Amniotic epithelial cell (primary cell): ENCODE data around the gene PEX7.
"Not testable (repeated sequence)": the region's sequence is repeated elsewhere in the genome, so short reads cannot be mapped to it uniquely, and the experiment has no call there.

Source experiments
- DNase-seq: peaks from one replicate; pipeline ENCODE4 v3.0.0-alpha.2; 2010; ENCODE audit warnings: low read depth

Gene PEX7

DNA sequence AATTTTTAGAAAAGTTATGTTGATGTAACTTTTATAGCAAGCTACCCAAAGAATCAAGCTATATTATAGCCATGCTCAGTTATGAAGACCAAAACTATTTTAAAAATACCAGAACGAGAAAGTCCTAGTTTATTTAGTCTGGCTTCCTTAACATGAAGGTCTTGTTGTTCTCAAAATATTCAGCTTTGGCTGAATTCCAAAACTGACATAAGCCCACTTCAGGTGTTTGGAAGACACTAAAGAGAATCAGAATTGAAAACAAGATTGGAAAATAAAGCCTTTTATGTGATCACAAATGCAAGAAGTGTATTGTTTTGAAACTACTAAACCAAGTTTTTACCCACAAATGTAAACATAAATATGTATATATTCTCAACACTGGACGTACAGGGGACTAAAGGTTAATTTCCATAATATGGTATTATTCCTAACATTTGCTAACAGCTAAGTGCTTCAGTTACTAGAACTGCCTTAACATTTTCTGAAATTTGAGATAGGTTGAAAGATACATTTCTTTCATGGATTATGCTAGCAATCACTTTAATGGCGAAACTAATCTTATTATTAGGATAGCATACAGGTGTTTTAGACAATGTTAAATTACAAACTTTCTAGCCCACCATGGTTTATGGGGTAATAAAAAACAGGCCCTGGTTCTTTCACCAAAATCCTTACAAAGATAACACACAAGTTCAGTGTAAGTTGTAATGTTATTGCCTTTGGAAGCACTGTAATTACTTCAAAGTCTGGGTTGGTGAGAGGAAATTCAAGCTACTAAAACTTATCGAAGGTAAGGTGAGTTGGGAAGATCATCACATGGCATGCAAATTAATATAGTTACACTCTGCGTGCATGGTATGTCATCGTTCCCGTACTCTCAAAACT is 31.7 kb upstream of the PEX7 start:
- DNase-seq: peak; percentile 49

DNA sequence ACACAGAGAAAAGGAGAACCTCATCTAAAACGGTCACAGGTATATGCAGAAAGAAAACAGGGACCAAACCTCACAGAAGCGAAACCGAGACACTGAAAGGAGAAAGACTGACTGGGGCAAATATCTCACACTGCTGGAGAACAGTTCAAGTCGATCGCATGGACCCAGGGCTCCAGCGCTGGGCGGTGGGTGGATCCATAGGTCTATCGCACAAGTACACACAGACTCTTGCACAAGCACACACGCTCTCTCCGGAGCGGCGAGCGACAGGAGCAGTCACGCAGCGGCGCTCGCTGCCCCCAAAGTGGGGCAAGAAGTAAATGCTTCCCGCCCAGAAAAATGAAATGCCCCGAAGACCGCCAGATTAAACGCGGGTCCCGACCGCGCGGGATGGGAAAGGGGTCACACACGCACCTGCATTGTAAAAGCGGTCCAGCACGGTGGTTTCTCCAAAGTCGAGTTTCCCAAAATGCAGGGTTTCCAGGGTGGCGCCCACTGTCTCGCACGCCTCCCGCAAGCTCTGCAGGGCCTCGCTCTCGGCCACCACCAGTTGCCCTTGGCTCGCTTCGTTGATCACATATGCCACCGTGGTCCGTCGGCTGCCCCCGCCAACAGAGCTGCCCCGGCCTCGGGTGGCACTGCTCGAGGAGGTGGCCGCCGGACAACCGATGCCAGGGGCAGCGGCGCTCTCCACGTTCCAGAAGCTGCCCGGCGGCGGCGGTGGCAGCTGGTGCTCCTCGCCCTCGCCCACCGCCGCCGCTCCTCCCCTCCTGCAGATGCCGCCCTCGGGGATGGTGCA is 30.9 kb upstream of the PEX7 start:
- peak; percentile 63 for DNase-seq

- no peak for DNase-seq
Observed at GRCh38 chr6:136792095-136792409, 30.3 kb upstream of the PEX7 start.

- peak; percentile 87 for DNase-seq
Observed at GRCh38 chr6:136792410-136793262, 29.8 kb upstream of the PEX7 start, which contains the start of gene MAP3K5. TSS of gene MAP3K5 (minus strand) at chr6:136792477. CDS start at chr6:136792157, 320 bp downstream.

GRCh38 chr6:136793363-136793762 is 29.0 kb upstream of the PEX7 start:
- DNase-seq: no peak

DNA sequence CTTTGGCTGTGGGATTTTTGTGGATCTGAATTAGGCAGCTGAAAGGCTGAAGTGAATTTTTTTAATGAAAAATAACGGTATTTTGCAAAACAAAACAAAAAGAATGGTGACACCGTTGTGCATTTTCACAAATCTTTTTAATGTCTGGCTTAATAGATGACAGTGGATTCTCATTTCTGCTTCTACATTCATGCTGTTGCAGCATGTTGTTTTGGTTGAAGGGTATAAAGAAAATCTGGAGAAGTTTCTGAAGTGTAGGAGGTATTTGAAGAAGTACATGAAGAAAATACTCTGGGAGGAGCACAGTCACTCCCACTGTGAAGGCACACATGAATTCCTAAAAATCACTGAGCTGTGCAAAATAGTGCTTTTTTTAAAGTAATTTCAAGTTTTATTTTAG is 27.0 kb upstream of the PEX7 start:
- DNase-seq: no peak

GRCh38 chr6:136795996-136796395 is 26.4 kb upstream of the PEX7 start:
- DNase-seq: peak; percentile 88

- no peak for DNase-seq
Observed at GRCh38 chr6:136798044-136798443, 24.3 kb upstream of the PEX7 start.

GRCh38 chr6:136801581-136801980 is 20.8 kb upstream of the PEX7 start:
- DNase-seq: no peak

- no peak for DNase-seq
Observed at GRCh38 chr6:136803608-136804007, 18.8 kb upstream of the PEX7 start.

GRCh38 chr6:136809091-136809860 is 13.1 kb upstream of the PEX7 start:
- DNase-seq: no peak

DNA sequence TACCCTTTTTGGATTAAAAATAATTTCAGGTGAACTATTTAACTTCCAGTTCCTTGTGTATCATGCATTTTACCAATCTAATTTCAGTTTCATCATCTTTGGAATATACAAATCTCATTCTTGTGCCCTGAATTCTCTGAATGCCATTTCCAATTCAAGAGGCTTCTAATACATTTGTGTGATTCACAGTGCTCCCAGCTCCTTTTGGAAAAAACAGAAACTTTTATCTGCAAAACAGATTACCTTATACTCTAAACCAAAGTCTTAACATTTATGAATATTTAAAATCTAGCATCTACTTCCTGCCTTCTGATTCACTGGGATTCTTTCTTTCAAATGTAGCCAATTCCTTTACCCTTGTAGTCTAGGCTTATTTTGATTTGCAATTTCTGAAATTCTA is 11.1 kb upstream of the PEX7 start:
- peak; percentile 43 for DNase-seq

DNA sequence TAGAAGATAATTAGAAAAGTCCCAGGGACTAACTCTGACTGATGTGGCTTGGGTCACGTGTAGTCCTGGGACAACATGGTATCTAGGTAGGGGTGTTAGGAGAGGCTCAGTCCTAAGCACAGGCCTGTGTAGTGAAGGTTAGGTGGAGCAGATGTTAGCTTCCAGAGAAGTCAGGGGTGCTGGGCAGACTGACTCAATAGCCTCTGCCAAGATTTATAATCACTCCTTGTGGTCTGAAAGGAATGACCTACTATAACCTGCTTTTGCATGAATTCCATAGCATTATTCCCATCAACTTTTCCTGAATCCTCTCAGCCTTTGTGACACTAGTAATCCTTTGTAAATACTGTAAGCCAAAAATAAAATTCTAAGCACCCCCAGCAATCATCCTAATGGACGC is 10.2 kb upstream of the PEX7 start:
- peak; percentile 78 for DNase-seq

GRCh38 chr6:136815608-136816007 is 6.8 kb upstream of the PEX7 start:
- DNase-seq: not testable (repeated sequence)

GRCh38 chr6:136816656-136817055 is 5.7 kb upstream of the PEX7 start:
- DNase-seq: no peak

DNA sequence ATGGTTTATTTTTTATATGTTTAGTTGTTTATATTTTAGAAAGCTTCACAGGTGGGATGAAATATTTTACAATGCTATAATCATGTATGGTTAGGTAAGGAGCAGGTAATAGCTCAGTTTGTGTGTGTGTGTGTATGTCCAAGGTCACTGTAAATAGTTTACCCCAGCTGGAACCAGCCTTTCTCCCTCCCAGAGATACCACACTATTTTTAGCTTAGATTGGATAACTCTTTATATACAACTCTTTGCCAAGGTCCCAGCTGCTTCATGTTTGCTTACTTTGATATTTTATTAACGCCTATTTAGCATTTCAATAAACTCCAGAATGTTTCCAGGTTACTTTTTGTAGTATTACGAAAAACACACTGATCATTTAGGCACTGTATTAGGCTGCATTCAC is 1.8 kb upstream of the PEX7 start:
- no peak for DNase-seq

GRCh38 chr6:136822046-136822375 is 381 bp upstream of the PEX7 start:
- DNase-seq: peak; percentile 54

DNA sequence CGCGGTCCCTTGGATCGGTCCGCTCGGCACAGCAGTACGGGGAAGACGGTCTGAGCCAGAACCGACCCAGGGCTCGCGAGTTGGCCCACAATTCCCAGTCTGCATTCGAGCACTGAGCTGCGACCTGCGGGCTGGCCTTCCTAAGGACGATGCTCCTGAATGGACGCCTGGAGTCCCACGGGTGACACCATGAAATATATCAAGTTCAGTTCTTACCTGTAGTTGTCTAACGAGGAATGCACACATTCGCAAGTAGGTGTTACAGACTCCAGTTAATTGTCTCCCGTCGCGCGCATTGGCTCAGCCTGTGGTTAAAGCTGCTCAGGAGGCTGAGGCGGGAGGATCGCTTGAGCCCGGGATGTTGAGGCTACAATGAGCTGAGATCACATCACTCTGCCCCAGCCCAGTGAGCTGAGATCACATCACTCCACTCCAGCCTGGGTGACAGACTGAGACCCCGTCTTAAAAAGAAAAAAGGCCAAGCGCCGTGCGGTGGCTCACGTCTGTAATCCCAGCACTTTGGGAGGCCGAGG is 802 bp downstream of the PEX7 start:
- peak; percentile 8 for DNase-seq

DNA sequence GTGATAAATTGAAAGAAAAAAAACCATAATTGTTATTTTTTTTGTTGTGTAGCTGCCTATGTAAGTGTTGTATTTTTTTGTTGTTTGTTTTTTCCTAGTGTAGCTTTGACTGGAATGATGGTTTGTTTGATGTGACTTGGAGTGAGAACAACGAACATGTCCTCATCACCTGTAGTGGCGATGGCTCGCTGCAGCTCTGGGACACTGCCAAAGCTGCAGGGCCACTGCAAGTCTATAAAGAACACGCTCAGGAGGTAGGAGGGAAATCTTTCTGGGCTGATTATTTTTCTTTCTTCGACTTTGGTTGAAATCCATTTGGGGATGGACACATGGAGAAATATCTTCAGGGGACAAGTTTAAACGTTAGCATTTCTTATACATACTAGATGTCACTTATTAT is 3.8 kb downstream of the PEX7 start:
- DNase-seq: no peak

DNA sequence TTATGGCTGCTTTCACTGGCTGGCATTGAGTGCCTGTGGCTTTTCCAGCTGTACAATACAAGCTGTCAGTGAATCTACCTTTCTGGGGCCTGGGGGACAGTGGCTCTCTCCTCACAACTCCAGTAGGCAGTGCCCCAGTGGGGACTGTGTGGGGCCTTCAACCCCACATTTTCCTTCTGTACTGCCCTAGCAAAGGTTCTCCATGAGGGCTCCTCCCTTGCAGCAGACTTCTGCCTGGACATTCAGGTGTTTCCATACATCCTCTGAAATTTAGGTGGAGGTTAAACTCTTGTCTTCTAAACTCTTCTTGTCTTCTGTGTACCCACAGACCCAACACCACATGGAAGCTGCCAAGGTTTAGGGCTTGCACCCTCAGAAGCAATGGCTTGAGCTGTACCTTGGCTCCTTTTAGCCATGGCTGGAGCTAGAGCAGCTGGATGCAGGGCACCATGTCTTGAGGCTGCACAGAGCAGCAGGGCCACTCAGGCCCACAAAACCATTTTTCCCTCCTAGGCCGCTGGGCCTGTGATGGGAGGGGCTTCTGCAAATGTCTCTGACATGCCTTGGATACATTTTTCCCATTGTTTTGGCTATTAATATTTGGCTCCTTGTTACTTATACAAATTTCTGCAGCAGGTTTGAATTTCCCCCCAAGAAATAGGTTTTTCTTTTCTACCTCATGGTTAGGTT is 9.6 kb downstream of the PEX7 start:
- DNase-seq: no peak
